Measurements from ENCODE around the gene PLAAT2.

DNA sequence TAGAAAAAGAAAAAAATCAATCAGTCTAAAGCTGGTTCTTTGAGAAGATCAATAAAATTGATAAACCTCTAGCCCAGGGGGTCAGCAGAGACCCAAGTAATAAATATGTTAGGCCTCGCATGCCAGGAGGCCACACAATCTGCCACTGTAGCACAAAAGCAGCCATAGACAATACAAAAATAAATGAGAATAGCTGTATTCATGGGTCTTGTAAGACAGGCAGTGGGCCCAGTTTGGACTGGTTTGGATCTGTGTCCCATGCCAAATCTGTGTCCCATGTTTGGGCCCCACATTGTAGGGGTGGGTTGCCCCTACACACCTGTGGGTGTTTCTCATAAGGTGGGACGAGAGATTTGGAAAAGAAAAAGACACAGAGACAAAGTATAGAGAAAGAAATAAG lies 33.2 kb downstream of the PLAAT2 start:
- TF ChIP-seq, protein P1, sequence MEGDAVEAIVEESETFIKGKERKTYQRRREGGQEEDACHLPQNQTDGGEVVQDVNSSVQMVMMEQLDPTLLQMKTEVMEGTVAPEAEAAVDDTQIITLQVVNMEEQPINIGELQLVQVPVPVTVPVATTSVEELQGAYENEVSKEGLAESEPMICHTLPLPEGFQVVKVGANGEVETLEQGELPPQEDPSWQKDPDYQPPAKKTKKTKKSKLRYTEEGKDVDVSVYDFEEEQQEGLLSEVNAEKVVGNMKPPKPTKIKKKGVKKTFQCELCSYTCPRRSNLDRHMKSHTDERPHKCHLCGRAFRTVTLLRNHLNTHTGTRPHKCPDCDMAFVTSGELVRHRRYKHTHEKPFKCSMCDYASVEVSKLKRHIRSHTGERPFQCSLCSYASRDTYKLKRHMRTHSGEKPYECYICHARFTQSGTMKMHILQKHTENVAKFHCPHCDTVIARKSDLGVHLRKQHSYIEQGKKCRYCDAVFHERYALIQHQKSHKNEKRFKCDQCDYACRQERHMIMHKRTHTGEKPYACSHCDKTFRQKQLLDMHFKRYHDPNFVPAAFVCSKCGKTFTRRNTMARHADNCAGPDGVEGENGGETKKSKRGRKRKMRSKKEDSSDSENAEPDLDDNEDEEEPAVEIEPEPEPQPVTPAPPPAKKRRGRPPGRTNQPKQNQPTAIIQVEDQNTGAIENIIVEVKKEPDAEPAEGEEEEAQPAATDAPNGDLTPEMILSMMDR (conservative IDR thresholded peaks at IDR 0.05; ENCODE audit: low read depth, low read length): no peak
- TF ChIP-seq EZH2 (IDR thresholded peaks at IDR 0.05; ENCODE audit: borderline replicate concordance, low read depth, low read length, poor library complexity, severe bottlenecking): no peak
